Measurements from ENCODE around the gene YY1AP1. TPM values are rescaled to one million over a fixed set of nuclear protein-coding genes. Genes with fewer than 3 reads are reported as not detected.

YY1AP1 gene
- total RNA-seq, 1 experiment from 2014 or later: 57.5 TPM

GRCh38 chr1:155671750-155672149 lies 16.8 kb downstream of the YY1AP1 start:
- no peak overlapping the region for H3K27ac Mint-ChIP-seq
- Histone ChIP-seq H3K4me1 (ENCODE audit: insufficient read depth, low read length) (no peaks in the 10 kb centered on the region), H3K18ac (ENCODE audit: insufficient read length, low read depth, low read length) (no peak overlapping the region), H3K56ac (ENCODE audit: insufficient read length, low read depth, low read length) (no peak overlapping the region), H4K91ac (ENCODE audit: insufficient read length, low read depth, low read length) (no peak overlapping the region), H3K23ac (ENCODE audit: insufficient read length, low read depth, low read length) (no peak overlapping the region), H2BK120ac (ENCODE audit: low read depth, low read length, poor library complexity, severe bottlenecking) (no peak overlapping the region), H2AK5ac (ENCODE audit: insufficient read length, low read length) (no peak overlapping the region), H2BK5ac (ENCODE audit: insufficient read length, low read length) (no peak overlapping the region), H3K9ac (ENCODE audit: extremely low read depth, insufficient read length, low read length) (no peak overlapping the region), H3K27ac (ENCODE audit: insufficient read length, low read depth, low read length) (no peak overlapping the region), H3K4ac (ENCODE audit: low read depth, low read length) (no peak overlapping the region), H4K8ac (replicated peaks; ENCODE audit: insufficient read length, low read depth, low read length) (no peak overlapping the region), H4K5ac (ENCODE audit: insufficient read length, low read depth, low read length) (no peak overlapping the region), H3K9me3 (ENCODE audit: control insufficient read depth, low read depth, low read length) (no peaks in the 10 kb centered on the region), H3K79me2 (ENCODE audit: insufficient read depth, low read length) (no peaks in the 10 kb centered on the region), H2AFZ (ENCODE audit: low read length) (no peak overlapping the region), H2BK12ac (ENCODE audit: insufficient read length, low read depth, low read length) (no peak overlapping the region), H4K20me1 (ENCODE audit: control insufficient read depth, insufficient read depth, insufficient read length) (no peaks in the 10 kb centered on the region), H2BK15ac (ENCODE audit: low read depth, low read length) (no peak overlapping the region), H3K79me1 (ENCODE audit: insufficient read depth, low read depth, low read length, poor library complexity, severe bottlenecking) (no peaks in the 10 kb centered on the region), H3K23me2 (ENCODE audit: insufficient read length, low read depth, low read length, poor library complexity, severe bottlenecking) (no peaks in the 10 kb centered on the region), H3K14ac (ENCODE audit: insufficient read depth, low read length) (no peak overlapping the region), H3T11ph (ENCODE audit: low read length) (no peak overlapping the region), H3K4me2 (ENCODE audit: insufficient read depth, insufficient read length, low read length) (no peak overlapping the region), H2BK20ac (ENCODE audit: low read depth, low read length, poor library complexity, severe bottlenecking) (no peak overlapping the region), H3K27me3 (ENCODE audit: insufficient read depth, low read length) (no peaks in the 10 kb centered on the region)
- no peak for TF ChIP-seq CTCF (conservative IDR thresholded peaks at IDR 0.05)
- no CpG with 5 or more reads among the region's 4 CpGs for WGBS (ENCODE audit: extremely low coverage, insufficient read length, low lambda C conversion rate)
- H3K9me3 Mint-ChIP-seq: no peaks in the 10 kb centered on the region
- H3K4me3 Mint-ChIP-seq: no peak overlapping the region
- peaks cover 41 to 88% (median 88%) of the 10 kb centered on the region in 3 experiments; a peak in 6 of 7 replicates for H3K36me3 Mint-ChIP-seq (ENCODE audit: insufficient read depth in 1 of 3, low read depth in 3 of 3)
- no peak for DNase-seq
- H3K27me3 Mint-ChIP-seq (ENCODE audit: low read depth): no peaks in the 10 kb centered on the region
- no peaks in the 10 kb centered on the region for H3K4me1 Mint-ChIP-seq

All from H9 (cell line).